Ishikawa (cell line): ENCODE data around the gene COMMD1.

Source experiments
- EP300 ChIP-seq: IDR thresholded peaks from 2 replicates; pipeline ENCODE4 v1.6.1; 2012; ENCODE audit warnings: borderline replicate concordance
- TAF1 ChIP-seq: IDR thresholded peaks from 2 replicates; pipeline ENCODE4 v1.6.1; 2012; ENCODE audit warnings: low read depth, mild to moderate bottlenecking
- YY1 ChIP-seq: IDR thresholded peaks from 2 replicates; pipeline ENCODE4 v1.6.1; 2012; ENCODE audit warnings: low read depth
- TF ChIP-seq, protein P1 (sequence below): IDR thresholded peaks from 2 replicates; pipeline ENCODE4 v1.6.1; 2012; ENCODE audit warnings: low read depth, mild to moderate bottlenecking

DNA sequence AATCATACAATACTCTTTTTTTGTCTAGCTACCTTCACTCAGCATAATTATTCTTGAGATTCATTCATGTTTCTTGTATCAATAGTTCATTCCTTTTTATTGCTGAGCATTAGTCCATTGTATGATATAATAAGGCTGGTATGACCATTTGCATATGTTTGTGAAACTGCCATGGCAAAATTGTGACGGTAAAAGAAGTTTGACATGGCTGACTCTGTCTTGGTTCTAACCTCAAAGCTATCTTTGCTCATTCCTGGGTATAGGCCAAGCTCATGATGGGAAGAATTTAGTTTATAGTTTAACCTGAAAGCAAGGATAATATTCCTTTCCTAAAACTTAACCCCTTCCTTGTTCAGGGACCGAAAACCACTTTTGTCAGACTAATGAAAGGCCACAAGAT lies 46.4 kb downstream of the COMMD1 start:
- TF ChIP-seq EP300 = no peak
- TF ChIP-seq, protein P1, sequence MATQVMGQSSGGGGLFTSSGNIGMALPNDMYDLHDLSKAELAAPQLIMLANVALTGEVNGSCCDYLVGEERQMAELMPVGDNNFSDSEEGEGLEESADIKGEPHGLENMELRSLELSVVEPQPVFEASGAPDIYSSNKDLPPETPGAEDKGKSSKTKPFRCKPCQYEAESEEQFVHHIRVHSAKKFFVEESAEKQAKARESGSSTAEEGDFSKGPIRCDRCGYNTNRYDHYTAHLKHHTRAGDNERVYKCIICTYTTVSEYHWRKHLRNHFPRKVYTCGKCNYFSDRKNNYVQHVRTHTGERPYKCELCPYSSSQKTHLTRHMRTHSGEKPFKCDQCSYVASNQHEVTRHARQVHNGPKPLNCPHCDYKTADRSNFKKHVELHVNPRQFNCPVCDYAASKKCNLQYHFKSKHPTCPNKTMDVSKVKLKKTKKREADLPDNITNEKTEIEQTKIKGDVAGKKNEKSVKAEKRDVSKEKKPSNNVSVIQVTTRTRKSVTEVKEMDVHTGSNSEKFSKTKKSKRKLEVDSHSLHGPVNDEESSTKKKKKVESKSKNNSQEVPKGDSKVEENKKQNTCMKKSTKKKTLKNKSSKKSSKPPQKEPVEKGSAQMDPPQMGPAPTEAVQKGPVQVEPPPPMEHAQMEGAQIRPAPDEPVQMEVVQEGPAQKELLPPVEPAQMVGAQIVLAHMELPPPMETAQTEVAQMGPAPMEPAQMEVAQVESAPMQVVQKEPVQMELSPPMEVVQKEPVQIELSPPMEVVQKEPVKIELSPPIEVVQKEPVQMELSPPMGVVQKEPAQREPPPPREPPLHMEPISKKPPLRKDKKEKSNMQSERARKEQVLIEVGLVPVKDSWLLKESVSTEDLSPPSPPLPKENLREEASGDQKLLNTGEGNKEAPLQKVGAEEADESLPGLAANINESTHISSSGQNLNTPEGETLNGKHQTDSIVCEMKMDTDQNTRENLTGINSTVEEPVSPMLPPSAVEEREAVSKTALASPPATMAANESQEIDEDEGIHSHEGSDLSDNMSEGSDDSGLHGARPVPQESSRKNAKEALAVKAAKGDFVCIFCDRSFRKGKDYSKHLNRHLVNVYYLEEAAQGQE = no peak
- TF ChIP-seq TAF1 = no peak
- no peak for TF ChIP-seq YY1
